ENCODE data around the gene RNU1-4. TPM values are rescaled to one million over a fixed set of nuclear protein-coding genes. Genes with fewer than 3 reads are reported as not detected.
"Not testable (repeated sequence)": the region's sequence is repeated elsewhere in the genome, so short reads cannot be mapped to it uniquely, and the experiment has no call there.

Gene RNU1-4
- 19,908 TPM for total RNA-seq

- H3K27ac ChIP-seq; intact Hi-C loops (cut with DNase I); H3K4me3 ChIP-seq: not testable (repeated sequence)
Measured at GRCh38 chr1:16740047-16740964, at the start of gene RNU1-4. Gene RNU1-4 (plus strand): TSS chr1:16740516.

GRCh38 chr1:16690971-16691682 lies 49.2 kb upstream of the RNU1-4 start:
- H3K4me1 ChIP-seq; H3K4me3 ChIP-seq; H3K27me3 ChIP-seq; H3K9me3 ChIP-seq; H3K36me3 ChIP-seq; intact Hi-C loops (cut with DNase I); DNase-seq (ENCODE audit: extremely low spot score in 2 of 2); H3K27ac ChIP-seq: not testable (repeated sequence)

More at GRCh38 chr1:16740047-16740964, at the start of gene RNU1-4:
- H3K9me3 ChIP-seq; H3K27me3 ChIP-seq; DNase-seq (ENCODE audit: extremely low spot score in 2 of 2); H3K36me3 ChIP-seq; H3K4me1 ChIP-seq: not testable (repeated sequence)

- intact Hi-C loops (cut with DNase I); DNase-seq (ENCODE audit: extremely low spot score in 2 of 2); H3K27ac ChIP-seq; H3K4me1 ChIP-seq; H3K4me3 ChIP-seq; H3K9me3 ChIP-seq; H3K27me3 ChIP-seq; H3K36me3 ChIP-seq: not testable (repeated sequence)
Measured at GRCh38 chr1:16692283-16692682, 48.0 kb upstream of the RNU1-4 start.

GRCh38 chr1:16692717-16693448 lies 47.4 kb upstream of the RNU1-4 start:
- intact Hi-C loops (cut with DNase I): not testable (repeated sequence)

GRCh38 chr1:16693449-16694307 lies 46.6 kb upstream of the RNU1-4 start:
- H3K27ac ChIP-seq; DNase-seq (ENCODE audit: extremely low spot score in 2 of 2); intact Hi-C loops (cut with DNase I); H3K4me1 ChIP-seq; H3K36me3 ChIP-seq; H3K27me3 ChIP-seq; H3K9me3 ChIP-seq; H3K4me3 ChIP-seq: not testable (repeated sequence)

More at GRCh38 chr1:16692717-16693448, 47.4 kb upstream of the RNU1-4 start:
- H3K4me3 ChIP-seq; H3K36me3 ChIP-seq; H3K27me3 ChIP-seq; DNase-seq (ENCODE audit: extremely low spot score in 2 of 2); H3K4me1 ChIP-seq; H3K27ac ChIP-seq; H3K9me3 ChIP-seq: not testable (repeated sequence)

GRCh38 chr1:16694308-16694702 lies 46.0 kb upstream of the RNU1-4 start:
- H3K27me3 ChIP-seq; H3K4me3 ChIP-seq; intact Hi-C loops (cut with DNase I); DNase-seq (ENCODE audit: extremely low spot score in 2 of 2); H3K9me3 ChIP-seq; H3K36me3 ChIP-seq; H3K27ac ChIP-seq; H3K4me1 ChIP-seq: not testable (repeated sequence)

- H3K4me1 ChIP-seq; H3K36me3 ChIP-seq; H3K4me3 ChIP-seq; intact Hi-C loops (cut with DNase I); H3K9me3 ChIP-seq; DNase-seq (ENCODE audit: extremely low spot score in 2 of 2); H3K27me3 ChIP-seq; H3K27ac ChIP-seq: not testable (repeated sequence)
Measured at GRCh38 chr1:16696507-16697150, 43.7 kb upstream of the RNU1-4 start.

- DNase-seq (ENCODE audit: extremely low spot score in 2 of 2); H3K27me3 ChIP-seq; H3K4me3 ChIP-seq; H3K27ac ChIP-seq; H3K36me3 ChIP-seq; H3K4me1 ChIP-seq; intact Hi-C loops (cut with DNase I); H3K9me3 ChIP-seq: not testable (repeated sequence)
Measured at GRCh38 chr1:16697152-16697551, 43.2 kb upstream of the RNU1-4 start.

- H3K36me3 ChIP-seq; H3K4me3 ChIP-seq; H3K27me3 ChIP-seq; H3K9me3 ChIP-seq; H3K4me1 ChIP-seq; intact Hi-C loops (cut with DNase I); H3K27ac ChIP-seq; DNase-seq (ENCODE audit: extremely low spot score in 2 of 2): not testable (repeated sequence)
Measured at GRCh38 chr1:16699440-16699839, 40.9 kb upstream of the RNU1-4 start.

- H3K9me3 ChIP-seq; DNase-seq (ENCODE audit: extremely low spot score in 2 of 2); H3K36me3 ChIP-seq; H3K4me1 ChIP-seq; H3K4me3 ChIP-seq; intact Hi-C loops (cut with DNase I); H3K27ac ChIP-seq; H3K27me3 ChIP-seq: not testable (repeated sequence)
Measured at GRCh38 chr1:16700138-16700895, 40.0 kb upstream of the RNU1-4 start.

- H3K27ac ChIP-seq; intact Hi-C loops (cut with DNase I); DNase-seq (ENCODE audit: extremely low spot score in 2 of 2); H3K4me3 ChIP-seq; H3K9me3 ChIP-seq; H3K4me1 ChIP-seq; H3K36me3 ChIP-seq; H3K27me3 ChIP-seq: not testable (repeated sequence)
Measured at GRCh38 chr1:16701189-16701588, 39.1 kb upstream of the RNU1-4 start.

GRCh38 chr1:16702280-16702679 lies 38.0 kb upstream of the RNU1-4 start:
- H3K4me3 ChIP-seq; H3K9me3 ChIP-seq; DNase-seq (ENCODE audit: extremely low spot score in 2 of 2); H3K4me1 ChIP-seq; H3K36me3 ChIP-seq; H3K27ac ChIP-seq; intact Hi-C loops (cut with DNase I); H3K27me3 ChIP-seq: not testable (repeated sequence)
